Stimulated activated CD8-positive, alpha-beta memory T cell treated with anti-CD3 and anti-CD28 coated beads, Interleukin-7, amount 100 ng/mL, for 4 hours (primary cell): Measurements from ENCODE around the gene KCNK10.

Experiments used
- DNase-seq, 2 donors: peaks; one replicate each; pipeline ENCODE4 v3.0.0-alpha.2; 2020; ENCODE audit warnings: low read depth in 2 of 2

The KCNK10 gene

GRCh38 chr14:88321692-88322503 is 1.2 kb downstream of the KCNK10 start:
- DNase-seq, result no peak

- no peak for DNase-seq
These were observed 4.7 kb downstream of the KCNK10 start for GRCh38 chr14:88318406-88318805.

- no peak for DNase-seq
These were observed 6.5 kb downstream of the KCNK10 start for GRCh38 chr14:88316521-88316920.

- no peak for DNase-seq
These were observed 10.8 kb downstream of the KCNK10 start for GRCh38 chr14:88312257-88312656.

- no peak for DNase-seq
These were observed 11.3 kb downstream of the KCNK10 start for GRCh38 chr14:88311780-88312179.

GRCh38 chr14:88310449-88310848 is 12.6 kb downstream of the KCNK10 start:
- DNase-seq, result no peak

GRCh38 chr14:88310021-88310420 is 13.0 kb downstream of the KCNK10 start:
- DNase-seq, result no peak

- no peak for DNase-seq
These were observed 17.3 kb downstream of the KCNK10 start for GRCh38 chr14:88305528-88306322.

- DNase-seq, result no peak
These were observed 20.0 kb downstream of the KCNK10 start for GRCh38 chr14:88303041-88303440.

GRCh38 chr14:88301381-88301780 is 21.7 kb downstream of the KCNK10 start:
- DNase-seq, result no peak

- DNase-seq, result no peak
These were observed 22.3 kb downstream of the KCNK10 start for GRCh38 chr14:88300817-88301216.

GRCh38 chr14:88299865-88300530 is 23.1 kb downstream of the KCNK10 start:
- DNase-seq, result no peak

- no peak for DNase-seq
These were observed 25.8 kb downstream of the KCNK10 start for GRCh38 chr14:88297306-88297705.

- DNase-seq, result no peak
These were observed 26.7 kb downstream of the KCNK10 start for GRCh38 chr14:88296351-88296750.

- DNase-seq, result no peak
These were observed 33.1 kb downstream of the KCNK10 start for GRCh38 chr14:88289996-88290395.

GRCh38 chr14:88289234-88289633 is 33.8 kb downstream of the KCNK10 start:
- no peak for DNase-seq

GRCh38 chr14:88286309-88286708 is 36.8 kb downstream of the KCNK10 start:
- DNase-seq, result no peak

GRCh38 chr14:88281447-88281846 is 41.6 kb downstream of the KCNK10 start:
- no peak for DNase-seq

GRCh38 chr14:88276923-88277596 is 46.0 kb downstream of the KCNK10 start:
- no peak for DNase-seq

- DNase-seq, result no peak
These were observed 50.4 kb downstream of the KCNK10 start for GRCh38 chr14:88272390-88273269.

GRCh38 chr14:88271205-88271604 is 51.9 kb downstream of the KCNK10 start:
- DNase-seq, result no peak
